Transverse colon (tissue), 4 donors: ENCODE data around the gene CBFA2T2. TPM values are rescaled to one million over a fixed set of nuclear protein-coding genes. Genes with fewer than 3 reads are reported as not detected.

Source experiments
- DNase-seq: peaks from one replicate; pipeline ENCODE4 v3.0.0-alpha.2; 2019
- H3K27ac ChIP-seq, 4 donors: fragments of 200-600 bp; sonication (generic); 2 replicates each; pipeline ENCODE4 v1.5.1; 2016 to 2018; ENCODE audit warnings: inconsistent platforms in 4 of 4
- H3K27me3 ChIP-seq: fragments of 200-600 bp; sonication (generic); 2 replicates; pipeline ENCODE4 v1.5.1; 2017; ENCODE audit warnings: inconsistent platforms
- H3K36me3 ChIP-seq, 4 donors: fragments of 200-600 bp; sonication (generic); 2 replicates each; pipeline ENCODE4 v1.5.1; 2017 to 2019; ENCODE audit warnings: inconsistent platforms in 4 of 4
- H3K4me1 ChIP-seq, 4 donors: fragments of 200-600 bp; sonication (generic); 2 replicates each; pipeline ENCODE4 v1.5.1; 2017 to 2020; ENCODE audit warnings: inconsistent platforms in 4 of 4
- H3K4me3 ChIP-seq, 4 donors: fragments of 200-600 bp; sonication (generic); 1 replicate in 1 of 4; 2 replicates in 3 of 4; pipeline versions ENCODE4 v1.5.1 to v1.6.1; 2017 to 2019; ENCODE audit warnings: inconsistent platforms in 4 of 4
- H3K9me3 ChIP-seq, 2 donors: fragments of 200-600 bp; sonication (generic); 2 replicates each; pipeline ENCODE4 v1.5.1; 2017 to 2019; ENCODE audit warnings: inconsistent platforms in 2 of 2
- EP300 ChIP-seq: sonication (generic); formaldehyde crosslinking; IDR thresholded peaks from one replicate; pipeline ENCODE4 v1.6.1; 2017; ENCODE audit warnings: antibody characterized with exemption, low read depth
- POLR2A ChIP-seq: fragments of 450-650 bp; IDR thresholded peaks from one replicate; pipeline ENCODE4 v1.6.1; 2016; ENCODE audit warnings: antibody characterized with exemption, mild to moderate bottlenecking, moderate library complexity
- POLR2AphosphoS5 ChIP-seq, 3 donors: sonication (generic); formaldehyde crosslinking; IDR thresholded peaks; one replicate each; pipeline ENCODE4 v1.6.1; 2016; ENCODE audit warnings: antibody characterized with exemption in 3 of 3
- WGBS, 2 donors: methylation state at CpG; one replicate each; pipeline ENCODE4 v1.1.5; 2018; ENCODE audit warnings: low coverage in 1 of 2; 5-methylcytosine and 5-hydroxymethylcytosine counted together
- in situ Hi-C, 4 donors: fragments of 200-750 bp; cut with MboI; loops; one replicate each; pipeline versions ENCODE4 v1.15.0 to v1.15.1; 2017; ENCODE audit warnings: low sequenced_read_pairs in 3 of 4, low pct_ligation_motif_present in 1 of 4, low pct_unique_long_range_greater_than_20kb in 1 of 4
- intact Hi-C: fragments of 100-400 bp; cut with DNase I; formaldehyde crosslinking; loops from one replicate; pipeline ENCODE4 v1.15.1; 2023; ENCODE audit warnings: low total_unique reads
- total RNA-seq, 4 donors: library from RNA; depleted of rRNA; stranded (reverse); fragments of >200 nt; gene quantifications; one replicate each; pipeline ENCODE4 v1.1.0, GENCODE V29; 2016
- TF ChIP-seq, protein P1 (sequence below), 5 experiments: fragments of 200-600 bp in 3 of 5; fragments of 450-650 bp in 2 of 5; sonication (generic) in 3 of 5; IDR thresholded peaks; 1 replicate in 2 of 5; 2 replicates in 3 of 5; pipeline ENCODE4 v1.5.1; 2016 to 2017; ENCODE audit warnings: antibody characterized with exemption in 5 of 5, inconsistent platforms in 3 of 5, mild to moderate bottlenecking in 2 of 5, moderate library complexity in 1 of 5

The CBFA2T2 gene
- total RNA-seq, 4 donors from 2014 or later: 35.8 to 62.3 (median 46.6) TPM

DNA sequence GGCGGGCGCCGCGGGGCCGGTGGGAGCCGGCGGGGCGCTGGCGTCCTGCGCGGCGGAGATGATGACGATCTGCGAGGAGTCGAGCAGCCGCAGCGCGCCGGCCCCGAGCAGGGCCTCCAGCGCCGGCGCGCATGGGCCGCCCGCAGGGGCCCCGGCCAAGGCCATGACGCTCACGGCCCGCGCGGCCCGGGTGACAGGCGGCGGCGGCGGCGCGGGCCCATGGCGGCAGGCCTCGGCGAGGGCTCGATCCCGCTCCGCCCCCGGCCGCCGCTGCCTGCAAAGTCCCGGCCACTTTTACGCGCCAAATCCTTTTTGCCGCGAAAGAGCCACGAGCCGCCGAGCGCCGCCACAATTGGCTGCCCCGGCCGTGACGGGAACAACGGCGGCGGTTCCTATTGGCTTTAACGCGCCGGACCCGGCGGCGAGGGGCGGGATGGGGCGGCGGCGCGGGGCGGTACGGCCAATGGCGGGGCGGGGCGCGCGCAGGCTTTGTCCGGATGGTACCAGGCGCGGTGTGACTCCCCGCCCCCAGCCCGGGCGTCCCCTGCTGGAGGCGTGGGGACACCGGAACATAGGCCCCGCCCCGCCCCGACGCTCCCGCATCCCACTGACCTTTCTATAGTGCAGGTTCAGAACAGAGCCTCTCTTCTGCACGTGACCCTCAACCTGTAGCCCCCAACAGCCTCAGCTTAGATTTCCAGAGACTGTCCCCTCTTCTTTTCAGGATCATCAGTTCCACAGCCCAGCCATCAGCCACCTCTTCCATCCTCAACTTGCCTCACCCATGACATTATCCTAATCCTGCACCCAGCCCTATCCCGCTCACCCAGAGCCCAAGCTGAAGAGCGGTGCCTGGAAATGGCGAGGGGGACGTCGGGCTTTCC, 196.4 kb downstream of the CBFA2T2 start, which contains the start of gene E2F1:
Gene E2F1, minus strand, starts transcription at position 286 of the 884 bp plus-strand sequence. Its CDS starts 121 bp downstream, at position 165.
- 2 to 50% methylated on average over 1 to 62 of the region's 101 CpGs for WGBS, 2 donors
- Histone ChIP-seq H3K9me3 (no peaks in the 10 kb centered on the region), H3K36me3 (no peaks in the 10 kb centered on the region), H3K4me3 (peak within 1 kb of the TSS in 3 of 4 donors; percentile 46 to 54 (median 51)), H3K27ac (peak within 1 kb of the TSS; percentile 54 to 73 (median 66)), H3K27me3 (no peaks in the 10 kb centered on the region), H3K4me1 (peaks cover 9 to 20% (median 16%) of the 10 kb centered on the region in 4 donors)
- in situ Hi-C loops (no loop called here), intact Hi-C loops (no loop called here)
- peak; percentile 97 for DNase-seq
- TF ChIP-seq POLR2AphosphoS5 (IDR thresholded peaks at IDR 0.05): peak in 2 of 3 donors; percentile 40 to 42
- TF ChIP-seq, protein P1, sequence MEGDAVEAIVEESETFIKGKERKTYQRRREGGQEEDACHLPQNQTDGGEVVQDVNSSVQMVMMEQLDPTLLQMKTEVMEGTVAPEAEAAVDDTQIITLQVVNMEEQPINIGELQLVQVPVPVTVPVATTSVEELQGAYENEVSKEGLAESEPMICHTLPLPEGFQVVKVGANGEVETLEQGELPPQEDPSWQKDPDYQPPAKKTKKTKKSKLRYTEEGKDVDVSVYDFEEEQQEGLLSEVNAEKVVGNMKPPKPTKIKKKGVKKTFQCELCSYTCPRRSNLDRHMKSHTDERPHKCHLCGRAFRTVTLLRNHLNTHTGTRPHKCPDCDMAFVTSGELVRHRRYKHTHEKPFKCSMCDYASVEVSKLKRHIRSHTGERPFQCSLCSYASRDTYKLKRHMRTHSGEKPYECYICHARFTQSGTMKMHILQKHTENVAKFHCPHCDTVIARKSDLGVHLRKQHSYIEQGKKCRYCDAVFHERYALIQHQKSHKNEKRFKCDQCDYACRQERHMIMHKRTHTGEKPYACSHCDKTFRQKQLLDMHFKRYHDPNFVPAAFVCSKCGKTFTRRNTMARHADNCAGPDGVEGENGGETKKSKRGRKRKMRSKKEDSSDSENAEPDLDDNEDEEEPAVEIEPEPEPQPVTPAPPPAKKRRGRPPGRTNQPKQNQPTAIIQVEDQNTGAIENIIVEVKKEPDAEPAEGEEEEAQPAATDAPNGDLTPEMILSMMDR (IDR thresholded peaks at IDR 0.05): peak in 4 of 5 experiments; percentile 36 to 56 (median 44)
- no peak for TF ChIP-seq POLR2A
- no peak for TF ChIP-seq EP300

DNA sequence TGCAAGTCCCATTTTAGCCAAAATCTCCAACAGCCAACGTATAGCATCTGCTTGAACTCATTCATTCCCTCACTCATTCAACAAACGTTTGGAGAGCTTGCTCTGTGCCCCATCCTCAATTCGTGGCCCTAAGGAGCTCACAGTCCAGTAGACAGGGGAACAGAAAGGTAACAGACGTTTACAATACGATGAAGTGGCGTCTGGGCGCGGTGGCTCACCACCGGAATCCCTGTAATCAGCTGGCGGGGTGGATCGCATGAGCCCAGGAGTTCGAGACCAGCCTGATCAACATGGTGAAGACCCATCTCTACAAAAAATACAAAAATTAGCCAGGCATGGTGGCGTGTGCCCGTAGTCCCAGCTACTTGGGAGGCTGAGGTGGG, 197.1 kb downstream of the CBFA2T2 start:
- Histone ChIP-seq H3K36me3 (no peaks in the 10 kb centered on the region), H3K4me1 (peaks cover 9 to 20% (median 16%) of the 10 kb centered on the region in 4 donors), H3K9me3 (no peaks in the 10 kb centered on the region), H3K27ac (peak overlapping the region; percentile 21 to 70 (median 40)), H3K4me3 (peak overlapping the region in 1 of 4 donors; percentile 51), H3K27me3 (no peaks in the 10 kb centered on the region)
- in situ Hi-C loops (no loop called here), intact Hi-C loops (no loop called here)
- DNase-seq: no peak
- TF ChIP-seq POLR2AphosphoS5 (IDR thresholded peaks at IDR 0.05) (no peak), POLR2A (no peak), EP300 (no peak)
- TF ChIP-seq, protein P1 (IDR thresholded peaks at IDR 0.05): no peak
- 81 to 100% methylated on average over 1 to 14 of the region's 14 CpGs for WGBS, 2 donors

DNA sequence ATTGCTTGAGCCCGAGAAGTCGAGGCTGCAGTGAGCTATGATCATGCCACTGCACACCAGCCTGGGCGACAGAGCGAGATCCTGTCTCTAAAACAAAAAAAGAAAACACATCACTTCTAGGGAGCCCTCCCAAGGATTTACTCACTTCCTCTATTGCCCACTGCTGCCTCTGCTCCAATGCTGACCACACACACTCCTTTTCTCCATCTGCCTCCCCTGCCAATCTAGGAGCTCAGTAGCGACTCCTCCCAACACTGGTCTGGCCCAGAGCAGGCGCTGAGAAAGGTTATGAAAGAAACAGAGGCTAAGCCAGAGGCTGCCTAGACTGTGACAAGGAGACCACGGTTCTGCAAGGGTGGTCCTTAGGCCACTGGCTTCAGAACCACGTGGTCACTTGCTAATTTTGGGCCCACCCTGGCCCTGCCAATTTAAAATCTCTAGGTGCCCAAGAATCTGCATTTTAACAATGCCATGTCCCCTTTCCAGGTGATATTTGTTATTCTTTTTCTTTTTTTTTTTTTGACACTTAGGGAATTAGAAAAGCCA, 197.5 kb downstream of the CBFA2T2 start:
- H3K4me1 ChIP-seq: peaks cover 9 to 20% (median 16%) of the 10 kb centered on the region in 4 donors
- H3K27ac ChIP-seq: no peak overlapping the region
- H3K9me3 ChIP-seq: no peaks in the 10 kb centered on the region
- H3K36me3 ChIP-seq: no peaks in the 10 kb centered on the region
- no peak for TF ChIP-seq POLR2AphosphoS5 (IDR thresholded peaks at IDR 0.05)
- TF ChIP-seq EP300: no peak
- TF ChIP-seq POLR2A: no peak
- TF ChIP-seq, protein P1 (IDR thresholded peaks at IDR 0.05): no peak
- no peak for DNase-seq
- H3K4me3 ChIP-seq: no peak overlapping the region
- intact Hi-C loops: no loop called here
- WGBS, 2 donors: 20 to 79% methylated on average over 1 to 8 of the region's 8 CpGs
- in situ Hi-C loops: no loop called here
- H3K27me3 ChIP-seq: no peaks in the 10 kb centered on the region
